ENCODE results near the gene TM9SF4.
"Not testable (repeated sequence)": the region's sequence is repeated elsewhere in the genome, so short reads cannot be mapped to it uniquely, and the experiment has no call there.

The TM9SF4 gene

DNA sequence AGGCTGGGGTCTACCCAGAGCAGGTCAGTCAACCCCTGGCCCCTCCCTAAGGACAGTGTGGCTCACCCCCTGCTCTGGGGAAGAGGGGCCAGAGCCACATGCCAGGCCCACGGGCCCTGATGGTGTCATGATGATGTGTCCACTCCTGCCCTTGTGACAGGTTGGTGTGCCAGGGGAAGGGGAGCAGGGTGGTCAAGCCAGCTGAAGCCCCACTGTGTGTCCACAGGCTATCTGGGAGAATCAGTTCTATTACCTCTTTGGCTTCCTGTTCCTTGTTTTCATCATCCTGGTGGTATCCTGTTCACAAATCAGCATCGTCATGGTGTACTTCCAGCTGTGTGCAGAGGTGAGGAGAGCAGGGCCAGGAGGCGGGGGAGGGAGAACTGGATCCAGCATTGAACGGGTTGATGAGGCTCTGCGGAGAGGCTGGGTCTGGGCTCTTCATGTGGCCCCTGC lies 50.3 kb downstream of the TM9SF4 start:
- DNase-seq: no peak

DNA sequence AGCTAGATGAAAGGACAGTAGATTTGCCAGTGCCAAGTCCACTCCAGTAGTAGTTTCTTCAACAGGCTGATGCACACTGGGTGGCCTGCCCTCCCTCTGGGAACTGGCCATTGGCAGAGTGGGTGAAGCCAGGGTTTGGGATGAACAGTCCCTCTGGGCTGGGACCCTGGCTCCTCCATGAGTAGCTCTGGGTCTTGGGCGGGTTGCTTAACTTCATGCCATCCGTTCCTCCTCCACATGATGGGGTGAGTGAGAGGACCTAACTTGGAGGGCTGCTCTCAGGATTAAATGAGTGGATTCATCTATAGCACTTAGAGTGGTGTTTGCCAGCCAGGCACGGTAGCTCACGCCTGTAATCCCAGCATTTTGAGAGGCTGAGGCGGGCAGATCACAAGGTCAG lies 50.8 kb downstream of the TM9SF4 start:
- DNase-seq: no peak

DNA sequence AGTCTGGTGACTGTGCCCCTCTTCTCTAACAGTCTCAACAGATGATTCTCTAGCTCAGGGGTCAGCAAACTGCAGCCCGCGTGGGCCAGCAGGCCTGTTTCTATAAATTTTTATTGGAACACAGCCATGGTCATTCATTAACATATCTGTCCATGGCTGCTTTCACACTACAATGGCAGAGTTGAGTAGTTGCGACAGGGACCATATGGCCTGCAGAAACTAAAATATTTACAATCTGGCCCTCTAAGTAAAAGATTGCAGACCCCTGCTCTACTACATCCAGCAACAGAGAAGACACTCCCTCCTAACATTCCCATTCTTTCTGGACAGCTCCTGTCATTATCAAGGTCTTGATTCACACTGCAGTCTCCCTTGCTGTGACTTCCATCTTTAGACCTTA lies 52.8 kb downstream of the TM9SF4 start:
- DNase-seq: no peak

DNA sequence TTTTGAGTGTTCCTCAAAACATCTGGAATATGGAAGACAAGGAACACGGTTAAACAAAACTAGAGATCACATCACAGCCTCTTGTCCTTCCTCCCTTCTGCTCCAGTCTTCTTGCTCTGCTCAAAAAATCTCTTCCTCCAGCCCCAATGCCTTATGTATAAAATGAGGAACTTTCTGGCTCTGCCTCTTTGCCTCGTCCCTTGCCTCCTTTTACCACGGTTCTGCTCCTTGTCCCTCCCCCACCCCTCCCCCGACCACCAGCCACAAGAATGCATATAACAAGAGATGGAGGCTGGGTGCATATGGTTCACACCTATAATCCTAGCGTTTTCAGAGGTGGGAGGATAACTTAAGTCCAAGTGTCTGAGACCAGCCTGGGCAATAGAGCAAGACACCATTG lies 54.4 kb downstream of the TM9SF4 start:
- DNase-seq: no peak

DNA sequence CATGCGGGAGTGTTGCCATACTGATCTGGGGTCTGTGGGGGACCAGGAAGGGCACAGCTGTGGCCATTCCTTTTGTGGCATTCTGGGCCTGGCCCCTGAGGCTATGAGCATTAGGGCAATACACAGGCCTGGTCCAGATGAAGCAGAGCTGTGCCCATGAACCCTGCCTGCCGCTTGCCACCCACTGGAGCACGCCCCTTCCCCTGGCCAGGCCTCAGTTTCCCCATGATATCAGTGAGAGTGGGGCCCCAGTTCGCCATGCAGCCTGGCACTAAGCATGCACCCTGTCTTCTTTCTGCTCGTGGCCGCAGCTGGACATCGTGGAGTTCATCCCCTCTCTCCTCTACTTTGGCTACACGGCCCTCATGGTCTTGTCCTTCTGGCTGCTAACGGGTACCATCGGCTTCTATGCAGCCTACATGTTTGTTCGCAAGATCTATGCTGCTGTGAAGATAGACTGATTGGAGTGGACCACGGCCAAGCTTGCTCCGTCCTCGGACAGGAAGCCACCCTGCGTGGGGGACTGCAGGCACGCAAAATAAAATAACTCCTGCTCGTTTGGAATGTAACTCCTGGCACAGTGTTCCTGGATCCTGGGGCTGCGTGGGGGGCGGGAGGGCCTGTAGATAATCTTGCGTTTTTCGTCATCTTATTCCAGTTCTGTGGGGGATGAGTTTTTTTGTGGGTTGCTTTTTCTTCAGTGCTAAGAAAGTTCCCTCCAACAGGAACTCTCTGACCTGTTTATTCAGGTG lies 55.6 kb downstream of the TM9SF4 start:
- DNase-seq: no peak

DNA sequence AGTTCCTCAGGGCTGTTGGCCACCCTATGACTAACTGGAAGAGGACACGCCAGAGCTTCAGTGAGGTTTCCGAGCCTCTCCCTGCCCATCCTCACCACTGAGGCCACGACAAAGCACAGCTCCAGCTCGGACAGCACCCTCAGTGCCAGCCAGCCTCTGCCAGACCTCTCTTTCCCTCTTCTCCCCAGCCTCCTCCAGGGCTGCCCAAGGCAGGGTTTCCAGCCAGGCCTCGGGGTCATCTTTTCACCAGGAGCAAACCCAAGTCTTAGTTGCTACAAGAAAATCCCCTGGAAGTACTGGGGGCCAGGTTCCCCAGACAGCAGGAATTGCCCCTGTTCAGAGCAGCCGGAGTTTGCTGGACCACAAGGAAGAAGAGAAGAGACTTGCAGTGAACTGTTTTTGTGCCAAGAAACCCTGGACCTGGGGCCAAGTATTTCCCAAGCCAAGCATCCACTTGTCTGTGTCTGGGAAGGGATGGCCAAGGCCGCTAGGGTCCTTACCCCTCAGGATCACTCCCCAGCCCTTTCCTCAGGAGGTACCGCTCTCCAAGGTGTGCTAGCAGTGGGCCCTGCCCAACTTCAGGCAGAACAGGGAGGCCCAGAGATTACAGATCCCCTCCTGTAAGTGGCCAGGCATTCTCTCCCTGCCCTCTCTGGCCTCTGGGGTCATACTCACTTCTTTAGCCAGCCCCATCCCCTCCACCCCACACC lies 56.5 kb downstream of the TM9SF4 start:
- no peak for DNase-seq

DNA sequence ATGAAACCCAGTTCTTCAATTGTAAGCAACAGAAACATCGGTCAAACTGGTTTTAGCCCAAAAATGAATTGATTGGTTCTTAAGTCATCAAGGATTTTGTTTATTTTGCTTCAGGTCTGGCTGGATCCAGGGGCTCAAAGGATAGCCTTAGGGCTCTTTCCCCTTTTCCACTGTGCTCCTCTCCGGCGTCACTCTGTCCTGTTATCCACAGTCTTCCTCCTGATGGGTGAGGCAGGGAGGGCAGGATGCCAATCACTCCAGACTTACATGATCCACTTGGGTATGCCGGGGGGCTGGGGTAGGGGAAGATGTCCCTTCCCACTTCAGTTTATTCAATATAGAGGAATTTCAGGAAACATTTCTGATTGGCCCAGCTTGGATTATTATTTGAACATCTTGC lies 58.0 kb downstream of the TM9SF4 start:
- DNase-seq: no peak

DNA sequence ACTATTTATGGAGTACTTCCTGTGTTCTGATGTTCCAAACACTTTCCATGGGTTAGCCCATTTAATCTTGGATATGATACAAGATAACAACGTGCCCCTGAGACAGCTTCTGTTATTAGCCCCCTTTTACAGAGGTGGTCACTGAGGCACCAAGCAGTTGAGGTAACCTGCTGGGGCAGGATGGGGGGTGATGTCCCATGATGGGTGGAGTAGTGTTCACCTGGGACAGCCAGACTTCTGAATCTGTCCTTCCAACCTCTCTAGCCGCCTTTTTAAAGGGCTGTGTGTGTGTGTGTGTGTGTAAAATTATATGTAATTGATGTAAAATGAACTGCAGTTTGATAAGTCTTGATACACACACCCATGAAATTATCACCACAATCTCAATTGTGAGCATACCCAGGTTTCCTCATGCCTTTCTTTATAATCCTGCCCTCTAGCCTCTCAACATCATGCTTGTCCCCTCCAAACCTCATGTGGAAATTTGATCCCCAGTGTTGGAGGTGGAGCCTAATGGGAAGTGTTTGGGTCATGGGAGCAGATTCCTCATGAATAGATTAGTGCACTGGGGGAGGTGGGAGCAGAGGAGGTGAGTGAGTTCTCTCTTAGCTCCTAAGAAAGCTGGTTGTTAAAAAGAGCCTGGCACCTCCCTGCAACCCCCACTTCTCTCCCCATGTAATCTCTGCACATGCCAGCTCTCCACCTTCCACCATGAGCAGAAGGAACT lies 58.8 kb downstream of the TM9SF4 start:
- DNase-seq: no peak

DNA sequence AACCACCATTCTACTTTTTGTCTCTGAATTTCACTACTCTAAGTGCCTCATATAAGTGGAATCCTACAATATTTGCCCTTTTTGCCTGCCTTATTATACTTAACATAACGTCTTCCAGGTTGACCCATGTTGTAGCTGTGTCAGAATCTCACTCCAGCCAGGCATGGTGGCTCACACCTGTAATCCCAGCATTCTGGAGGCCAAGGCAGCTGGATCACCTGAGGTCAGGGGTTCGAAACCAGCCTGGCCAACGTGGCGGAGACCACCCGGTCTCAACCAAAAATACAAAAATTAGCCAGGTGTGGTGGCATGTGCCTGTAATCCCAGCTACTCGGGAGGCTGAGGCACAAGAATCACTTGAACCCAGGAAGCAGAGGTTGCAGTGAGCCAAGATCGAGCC lies 68.2 kb downstream of the TM9SF4 start:
- not testable (repeated sequence) for DNase-seq

DNA sequence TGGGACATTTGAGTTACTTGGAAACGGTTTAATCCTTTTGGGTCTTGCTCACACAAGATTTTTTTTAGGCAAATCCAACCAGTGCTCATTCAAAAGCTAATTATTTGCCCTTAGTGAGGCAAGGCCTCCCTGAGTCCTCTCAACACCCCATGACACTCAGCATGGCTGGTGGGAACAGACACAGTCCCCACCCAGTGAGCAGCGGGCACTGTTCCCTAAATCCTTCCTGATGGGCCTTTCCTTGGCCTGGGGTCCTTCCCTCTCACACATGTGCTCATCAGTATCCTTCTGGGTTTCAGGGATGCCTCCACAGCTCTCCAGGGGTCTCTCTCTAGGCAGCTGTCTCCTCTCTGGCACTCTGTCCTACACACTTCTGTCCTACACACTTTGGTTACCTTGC lies 70.0 kb downstream of the TM9SF4 start:
- DNase-seq: no peak

DNA sequence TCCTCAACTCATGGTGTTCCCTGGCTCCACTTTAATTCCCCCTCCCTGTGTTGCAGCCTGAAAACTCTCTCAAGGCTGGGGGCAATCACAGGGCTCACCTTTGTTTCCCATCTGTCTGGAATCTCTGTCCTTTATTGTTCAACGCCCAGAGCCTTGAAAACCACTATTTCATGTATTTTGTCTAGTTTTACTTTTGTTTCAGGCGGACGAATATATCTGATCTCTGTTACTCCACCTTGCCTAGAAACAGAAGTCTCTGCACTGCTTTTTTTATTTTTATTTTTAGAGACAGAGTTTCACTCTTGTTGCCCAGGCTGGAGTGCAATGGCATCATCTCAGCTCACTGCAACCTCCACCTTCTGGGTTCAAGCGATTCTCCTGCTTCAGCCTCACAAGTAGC lies 70.4 kb downstream of the TM9SF4 start:
- no peak for DNase-seq

DNA sequence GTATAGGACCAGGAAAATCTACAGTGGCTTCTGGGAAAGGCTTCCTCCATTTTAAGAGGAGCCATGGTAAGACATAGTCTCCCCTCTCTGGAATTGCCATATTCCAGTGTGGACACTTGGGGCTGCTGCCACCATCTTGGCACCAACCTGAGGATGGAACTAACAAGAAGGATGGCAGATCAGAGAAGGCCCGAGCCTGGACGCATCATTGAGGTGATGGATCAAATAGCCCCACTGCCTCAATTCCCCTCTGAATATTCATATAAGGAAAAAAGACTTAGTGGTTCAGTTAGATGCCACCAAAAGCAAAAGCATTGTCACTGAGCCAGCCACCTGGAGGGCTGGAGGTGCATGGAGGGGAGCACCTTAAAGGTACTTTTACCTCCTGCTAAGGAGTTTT lies 72.1 kb downstream of the TM9SF4 start:
- DNase-seq: no peak

DNA sequence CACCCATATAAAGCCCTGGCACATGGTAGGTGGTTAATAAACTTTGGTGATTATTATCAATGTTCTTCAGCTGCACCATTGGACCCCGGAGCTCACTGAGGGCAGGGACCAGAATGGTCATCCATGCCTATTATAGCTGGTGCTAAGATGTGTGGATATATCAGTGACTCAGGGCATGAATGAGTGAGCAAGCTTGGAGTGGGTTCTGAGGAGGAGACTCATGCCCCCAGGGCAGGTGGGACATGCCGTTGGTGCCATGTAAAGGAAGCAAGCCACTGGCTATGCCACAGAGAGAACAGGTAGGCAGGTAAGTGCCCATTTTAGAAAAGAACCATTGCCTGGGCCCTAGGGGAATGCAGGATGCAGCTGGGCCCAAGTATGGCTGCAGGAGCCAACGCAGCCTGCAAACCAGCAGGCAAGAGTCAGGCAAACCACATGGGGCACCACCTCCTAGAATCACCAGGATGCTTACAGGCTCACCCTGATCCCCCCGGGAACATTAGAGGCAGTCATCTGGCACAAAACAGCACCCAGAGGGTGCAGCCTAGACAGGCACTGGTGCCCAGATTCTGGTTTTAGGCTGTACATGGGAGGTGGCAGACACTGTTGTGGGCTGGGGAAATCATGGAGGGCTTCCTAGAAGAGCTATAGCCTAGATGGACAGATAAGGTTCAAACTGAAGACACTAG lies 74.6 kb downstream of the TM9SF4 start:
- DNase-seq: no peak

DNA sequence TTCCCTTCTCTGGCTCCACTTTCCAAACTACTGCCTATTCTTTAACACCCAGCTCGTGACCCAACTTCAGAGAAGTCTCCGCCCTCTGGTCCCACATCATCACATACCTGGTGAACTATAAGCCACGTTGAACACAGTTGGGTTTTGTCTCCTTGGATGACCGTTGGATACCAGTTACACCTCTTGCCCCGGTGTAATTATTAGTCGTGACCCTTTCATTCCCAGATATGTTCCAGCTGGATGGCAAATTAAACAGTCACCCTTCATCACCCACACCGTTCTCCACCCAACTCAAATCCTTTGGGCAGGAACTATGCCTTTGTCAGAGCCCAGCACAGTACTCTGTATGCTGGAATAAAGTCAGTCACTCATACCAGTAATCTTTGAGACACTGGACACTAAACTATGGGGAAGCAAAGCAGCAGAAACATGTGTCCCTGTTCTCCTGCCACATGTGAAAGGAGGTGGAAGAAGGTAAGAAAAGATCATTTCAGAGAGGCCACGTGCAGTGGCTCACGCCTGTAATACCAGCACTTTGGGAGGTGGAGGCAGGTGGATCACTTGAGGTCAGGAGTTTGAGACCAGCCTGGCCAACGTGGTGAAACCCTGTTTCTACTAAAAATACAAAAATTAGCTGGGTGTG lies 75.6 kb downstream of the TM9SF4 start:
- DNase-seq: no peak

DNA sequence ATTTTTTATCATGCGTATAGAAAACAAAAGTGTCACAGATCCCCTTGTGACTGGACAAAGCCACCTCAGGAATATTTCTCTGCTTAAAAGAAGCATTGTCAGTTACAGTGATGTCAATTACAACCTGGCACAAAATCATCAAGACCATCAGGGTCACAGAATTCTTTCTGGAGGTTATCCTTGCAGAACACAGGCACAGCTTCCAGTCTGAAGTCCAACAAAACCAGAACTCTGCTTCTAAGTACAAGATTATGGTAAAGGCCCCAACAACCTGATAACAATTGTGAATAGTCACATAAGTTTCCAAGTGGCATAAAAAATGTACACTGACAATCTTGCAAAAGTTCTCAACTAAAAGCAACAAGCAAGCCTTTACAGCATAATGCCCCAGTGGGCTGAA lies 77.0 kb downstream of the TM9SF4 start:
- no peak for DNase-seq

DNA sequence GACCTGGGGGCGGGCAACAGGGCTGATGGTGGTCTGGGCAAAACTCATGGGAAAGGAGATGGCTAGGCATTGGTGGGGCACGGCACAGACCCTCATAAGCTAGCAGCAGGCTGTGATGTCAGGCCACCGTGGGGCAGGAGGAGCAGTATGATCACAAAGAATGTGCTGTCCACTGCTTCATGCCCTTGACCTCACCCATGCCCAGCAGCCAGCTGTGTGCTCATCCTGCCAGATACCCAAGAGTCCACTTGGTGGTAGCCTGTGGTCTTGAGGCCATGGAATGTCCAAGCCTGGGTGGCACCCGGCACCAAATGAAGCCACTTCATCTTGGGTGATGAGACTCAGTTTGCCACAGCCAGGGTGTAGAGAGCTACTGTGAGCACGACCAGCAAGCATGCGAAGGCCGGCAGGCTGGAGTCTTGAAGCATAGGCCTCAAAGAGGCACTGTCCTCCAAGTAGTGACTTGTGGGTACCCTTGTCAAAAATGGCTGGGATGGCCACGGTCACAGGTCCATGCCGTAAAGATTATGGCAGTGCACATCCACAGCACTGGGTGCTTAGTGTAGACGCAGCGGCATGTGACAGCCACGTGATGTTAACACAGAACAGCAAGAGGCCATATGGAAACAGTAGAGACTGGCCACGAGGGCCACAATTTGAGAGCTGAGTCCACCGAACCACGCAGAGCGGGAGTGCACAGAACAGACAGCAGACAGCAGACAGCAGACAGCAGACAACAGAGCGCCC lies 79.0 kb downstream of the TM9SF4 start:
- no peak for DNase-seq

DNA sequence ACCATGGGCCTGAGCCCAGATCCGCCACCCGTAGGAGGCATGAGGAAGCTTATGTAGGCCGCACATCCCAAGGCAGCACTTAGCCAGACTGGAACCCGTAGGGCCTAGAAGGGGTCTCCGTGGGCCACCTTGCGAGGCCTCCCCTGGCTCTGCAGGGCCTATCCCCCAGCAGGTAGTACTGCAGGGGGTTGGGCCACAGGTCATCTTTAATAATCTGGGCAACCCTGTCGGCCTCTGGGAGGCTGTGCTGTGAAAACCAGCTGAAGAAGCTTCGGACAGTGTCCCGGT lies 79.6 kb downstream of the TM9SF4 start:
- DNase-seq: no peak

DNA sequence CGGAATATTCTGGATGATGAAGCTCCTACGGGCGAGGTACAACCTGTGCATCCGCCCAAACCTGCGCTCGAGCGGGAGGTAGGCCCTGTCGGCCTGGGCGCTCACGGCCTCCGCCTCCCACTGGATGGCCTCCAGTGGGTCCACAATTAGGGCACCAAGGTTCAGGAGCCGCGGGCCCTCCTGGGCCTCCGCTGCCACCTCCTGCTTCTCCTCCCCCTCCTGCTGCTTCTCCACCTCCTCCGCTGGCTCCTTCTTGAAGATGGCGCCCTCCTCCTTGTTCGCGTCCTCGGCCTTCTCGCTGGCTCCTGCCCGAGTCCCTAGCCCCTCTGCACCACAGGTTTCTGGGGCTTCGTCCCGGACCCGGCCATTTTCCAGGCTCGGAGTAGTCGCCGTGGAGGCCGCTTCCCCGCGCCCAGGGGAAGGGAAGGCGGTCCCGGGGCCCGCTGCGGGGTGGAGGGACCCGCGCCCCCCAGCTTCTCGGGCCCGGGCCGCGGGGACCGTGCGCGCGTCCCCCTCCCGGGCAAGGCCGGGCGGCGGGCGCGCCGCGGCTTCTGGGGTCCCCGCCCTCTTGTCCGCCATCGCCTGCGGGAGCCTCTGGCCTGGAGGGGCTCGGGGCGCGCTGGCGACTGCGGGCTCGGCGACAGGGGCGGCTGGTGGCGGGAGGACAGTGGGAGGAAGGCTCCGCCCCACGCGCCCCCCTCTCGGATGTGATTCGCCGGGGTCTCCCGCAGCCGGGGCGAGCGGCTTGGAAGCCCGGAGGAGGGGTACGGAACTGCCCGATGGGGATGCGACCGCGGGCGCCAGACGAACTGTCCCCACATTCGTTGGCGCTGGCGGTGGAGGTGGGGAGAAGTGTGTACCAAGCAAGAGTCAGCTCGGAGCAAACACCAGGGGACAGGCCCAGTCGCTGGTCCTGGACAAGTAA lies 80.4 kb downstream of the TM9SF4 start:
- peak; percentile 61 for DNase-seq

DNA sequence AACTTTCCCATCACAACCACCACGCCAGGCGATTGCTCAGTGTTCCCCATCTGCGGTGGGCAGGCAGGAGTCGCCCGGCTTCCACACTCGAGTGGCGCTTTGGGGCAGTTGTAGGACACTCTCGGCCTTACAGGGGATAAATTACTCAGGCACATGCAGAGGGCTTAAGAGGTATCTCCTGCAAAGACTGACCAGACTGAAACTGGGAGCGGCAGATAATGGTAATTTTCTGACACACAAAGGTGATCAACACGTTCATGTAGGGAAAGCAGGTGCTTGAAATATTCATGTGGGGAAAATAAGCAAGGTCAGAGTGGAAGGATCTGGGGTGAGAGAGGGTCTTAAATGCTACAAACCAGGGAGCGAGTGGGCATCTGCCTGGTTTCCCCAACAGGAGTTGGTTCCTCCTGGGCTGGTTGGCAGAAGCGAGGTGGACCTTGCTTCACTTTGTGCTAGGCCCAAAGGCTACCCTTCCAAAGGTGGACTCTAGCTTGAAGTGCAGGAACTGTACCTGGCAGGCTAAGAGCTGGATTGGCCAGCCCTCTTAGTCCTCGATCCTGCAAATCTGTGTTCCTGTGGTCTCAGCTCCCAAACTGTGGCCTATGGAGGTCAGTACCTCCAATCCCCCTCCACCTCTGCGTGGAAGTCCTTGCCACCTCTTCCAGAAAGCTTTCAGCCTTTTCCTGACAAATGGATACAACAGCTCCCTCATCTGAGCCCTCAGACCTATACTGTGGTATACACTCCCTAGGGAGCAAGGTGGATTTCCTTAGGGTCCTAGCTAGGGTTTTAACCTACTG lies 81.3 kb downstream of the TM9SF4 start:
- no peak for DNase-seq

DNA sequence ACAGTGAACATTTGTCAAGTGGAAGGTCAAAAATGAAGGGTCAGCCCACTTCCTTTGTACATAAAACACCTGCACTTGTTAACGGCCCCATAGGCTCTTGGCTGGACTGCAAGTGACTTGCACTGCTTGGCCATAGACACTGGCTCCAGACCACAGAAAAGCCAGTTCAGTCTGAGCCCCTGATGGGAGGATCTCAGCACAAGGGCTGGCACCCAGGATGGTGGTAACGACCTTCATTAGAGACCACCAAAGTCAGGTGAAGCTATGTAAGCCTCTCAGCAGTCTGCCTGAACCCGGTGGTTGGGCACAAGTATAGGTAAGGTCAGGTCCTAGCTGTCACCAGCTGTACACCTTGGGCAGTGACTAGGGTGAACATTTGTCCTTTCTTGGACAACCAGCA lies 81.9 kb downstream of the TM9SF4 start:
- no peak for DNase-seq
